H9 (cell line): ENCODE data around the gene HMCES. TPM values are rescaled to one million over a fixed set of nuclear protein-coding genes. Genes with fewer than 3 reads are reported as not detected.

Source experiments
- DNase-seq: peaks from one replicate; pipeline ENCODE4 v3.0.0-alpha.2; 2017
- H2AFZ ChIP-seq: one replicate; pipeline ENCODE4 v1.6.1; 2013; ENCODE audit warnings: mild to moderate bottlenecking, low read length, control low read depth, moderate library complexity
- H2AK5ac ChIP-seq: 2 replicates; pipeline ENCODE4 v1.6.1; 2013; ENCODE audit warnings: low read length, control low read depth, mixed read lengths; ENCODE audit not compliant: insufficient read length
- H2BK120ac ChIP-seq: one replicate; pipeline ENCODE4 v1.6.1; 2013; ENCODE audit warnings: low read depth, mild to moderate bottlenecking, low read length, control low read depth, inconsistent platforms; ENCODE audit not compliant: poor library complexity, severe bottlenecking
- H2BK12ac ChIP-seq: 2 replicates; pipeline ENCODE4 v1.6.1; 2013; ENCODE audit warnings: low read length, control low read depth, mixed read lengths, low read depth; ENCODE audit not compliant: insufficient read length
- H2BK15ac ChIP-seq: 2 replicates; pipeline ENCODE4 v1.6.1; 2013; ENCODE audit warnings: low read depth, low read length, control low read depth
- H2BK20ac ChIP-seq: one replicate; pipeline ENCODE4 v1.6.1; 2013; ENCODE audit warnings: low read depth, mild to moderate bottlenecking, low read length, control low read depth, inconsistent platforms; ENCODE audit not compliant: poor library complexity, severe bottlenecking
- H2BK5ac ChIP-seq: 2 replicates; pipeline ENCODE4 v1.6.1; 2013; ENCODE audit warnings: low read length, control low read depth, mixed read lengths; ENCODE audit not compliant: insufficient read length
- H3K14ac ChIP-seq: 2 replicates; pipeline ENCODE4 v1.6.1; 2013; ENCODE audit warnings: low read length, control low read depth; ENCODE audit not compliant: insufficient read depth
- H3K18ac ChIP-seq: 2 replicates; pipeline ENCODE4 v1.6.1; 2013; ENCODE audit warnings: low read depth, mild to moderate bottlenecking, mixed read lengths, low read length, control low read depth; ENCODE audit not compliant: insufficient read length
- H3K23ac ChIP-seq: 2 replicates; pipeline ENCODE4 v1.6.1; 2013; ENCODE audit warnings: low read length, control low read depth, mixed read lengths, low read depth; ENCODE audit not compliant: insufficient read length
- H3K23me2 ChIP-seq: 2 replicates; pipeline ENCODE4 v1.6.1; 2013; ENCODE audit warnings: low read depth, mild to moderate bottlenecking, mixed read lengths, low read length, control low read depth; ENCODE audit not compliant: insufficient read length, poor library complexity, severe bottlenecking
- H3K27ac ChIP-seq: 2 replicates; pipeline ENCODE4 v1.5.1; 2013; ENCODE audit warnings: low read length, control low read depth, mixed read lengths, low read depth; ENCODE audit not compliant: insufficient read length
- H3K27me3 ChIP-seq: 2 replicates; pipeline ENCODE4 v1.6.1; 2013; ENCODE audit warnings: low read length, control low read depth, inconsistent platforms; ENCODE audit not compliant: insufficient read depth
- H3K4ac ChIP-seq: 2 replicates; pipeline ENCODE4 v1.6.1; 2013; ENCODE audit warnings: low read depth, mild to moderate bottlenecking, control low read depth, inconsistent platforms, low read length, moderate library complexity
- H3K4me1 ChIP-seq: 2 replicates; pipeline ENCODE4 v1.6.1; 2013; ENCODE audit warnings: low read length, control low read depth, inconsistent platforms; ENCODE audit not compliant: insufficient read depth
- H3K4me2 ChIP-seq: 2 replicates; pipeline ENCODE4 v1.6.1; 2013; ENCODE audit warnings: low read length, control low read depth, mixed read lengths; ENCODE audit not compliant: insufficient read length, insufficient read depth
- H3K56ac ChIP-seq: 2 replicates; pipeline ENCODE4 v1.6.1; 2013; ENCODE audit warnings: low read depth, mild to moderate bottlenecking, mixed read lengths, low read length, control low read depth; ENCODE audit not compliant: insufficient read length
- H3K79me1 ChIP-seq: 2 replicates; pipeline ENCODE4 v1.6.1; 2013; ENCODE audit warnings: low read depth, mild to moderate bottlenecking, moderate library complexity, low read length, control low read depth, inconsistent platforms; ENCODE audit not compliant: insufficient read depth, poor library complexity, severe bottlenecking
- H3K79me2 ChIP-seq: 2 replicates; pipeline ENCODE4 v1.6.1; 2013; ENCODE audit warnings: low read length, control low read depth, inconsistent platforms; ENCODE audit not compliant: insufficient read depth
- H3K9ac ChIP-seq: 2 replicates; pipeline ENCODE4 v1.6.1; 2013; ENCODE audit warnings: low read length, control low read depth, mixed read lengths; ENCODE audit not compliant: insufficient read length; ENCODE audit errors: extremely low read depth
- H3K9me3 ChIP-seq: one replicate; pipeline ENCODE4 v1.6.1; 2013; ENCODE audit warnings: low read depth, low read length, inconsistent platforms; ENCODE audit not compliant: control insufficient read depth
- H3T11ph ChIP-seq: one replicate; pipeline ENCODE4 v1.6.1; 2013; ENCODE audit warnings: mild to moderate bottlenecking, low read length, control low read depth, inconsistent platforms
- H4K20me1 ChIP-seq: one replicate; pipeline ENCODE4 v1.6.1; 2013; ENCODE audit not compliant: control insufficient read depth, insufficient read length, insufficient read depth
- H4K5ac ChIP-seq: 2 replicates; pipeline ENCODE4 v1.6.1; 2013; ENCODE audit warnings: low read depth, mild to moderate bottlenecking, mixed read lengths, low read length, control low read depth; ENCODE audit not compliant: insufficient read length
- H4K8ac ChIP-seq: replicated peaks from 2 replicates; pipeline ENCODE4 v1.6.1; 2013; ENCODE audit warnings: low read length, control low read depth, mixed read lengths, low read depth; ENCODE audit not compliant: insufficient read length
- H4K91ac ChIP-seq: 2 replicates; pipeline ENCODE4 v1.6.1; 2013; ENCODE audit warnings: low read depth, mild to moderate bottlenecking, moderate library complexity, mixed read lengths, low read length, control low read depth; ENCODE audit not compliant: insufficient read length
- H3K27ac Mint-ChIP-seq, 3 experiments: 2 replicates in 2 of 3; 3 replicates in 1 of 3; pipeline ENCODE4 v1.8.0; 2020 to 2021; ENCODE audit warnings: mixed read lengths in 3 of 3, mild to moderate bottlenecking in 1 of 3, moderate library complexity in 1 of 3
- H3K27me3 Mint-ChIP-seq: 2 replicates; pipeline ENCODE4 v1.8.0; 2021; ENCODE audit warnings: low read depth, mild to moderate bottlenecking, moderate library complexity, mixed read lengths
- H3K36me3 Mint-ChIP-seq, 3 experiments: 2 replicates in 2 of 3; 3 replicates in 1 of 3; pipeline ENCODE4 v1.8.0; 2020 to 2021; ENCODE audit warnings: low read depth in 3 of 3, mixed read lengths in 3 of 3; ENCODE audit not compliant: insufficient read depth in 1 of 3
- H3K4me1 Mint-ChIP-seq, 2 experiments: 2 replicates each; pipeline ENCODE4 v1.8.0; 2020; ENCODE audit warnings: mixed read lengths in 2 of 2
- H3K4me3 Mint-ChIP-seq, 2 experiments: 2 replicates in 1 of 2; 3 replicates in 1 of 2; pipeline ENCODE4 v1.8.0; 2020 to 2021; ENCODE audit warnings: mild to moderate bottlenecking in 2 of 2, mixed read lengths in 2 of 2, moderate library complexity in 1 of 2
- H3K9me3 Mint-ChIP-seq, 2 experiments: 2 replicates in 1 of 2; 3 replicates in 1 of 2; pipeline ENCODE4 v1.8.0; 2020; ENCODE audit warnings: mild to moderate bottlenecking in 2 of 2, mixed read lengths in 2 of 2, moderate library complexity in 1 of 2
- WGBS: extraction: QIAGEN DNeasy Blood & Tissue Kit; methylation state at CpG from one replicate; pipeline ENCODE4 v1.1.7; 2013; ENCODE audit warnings: missing lambda C conversion rate, low lambda C conversion rate, mixed read lengths; ENCODE audit not compliant: insufficient read length; ENCODE audit errors: extremely low coverage; 5-methylcytosine and 5-hydroxymethylcytosine counted together
- total RNA-seq: library from RNA; stranded (reverse); gene quantifications from 2 replicates; pipeline ENCODE4 v1.2.1, GENCODE V29; 2021
- TF ChIP-seq, protein P1 (sequence below): fragments of 200-600 bp; sonication (generic); conservative IDR thresholded peaks from 3 replicates; pipeline ENCODE4 v1.8.0; 2021; ENCODE audit warnings: antibody characterized with exemption, mild to moderate bottlenecking

HMCES gene
- total RNA-seq, 1 experiment from 2014 or later = 52.4 TPM

- no peak overlapping the region for H2BK5ac ChIP-seq
- no peak overlapping the region for H3K56ac ChIP-seq
- H3K27me3 ChIP-seq = no peaks in the 10 kb centered on the region
- no peak overlapping the region for H2AK5ac ChIP-seq
- H3K79me2 ChIP-seq = no peaks in the 10 kb centered on the region
- no peak for DNase-seq
- no peaks in the 10 kb centered on the region for H3K79me1 ChIP-seq
- H2BK15ac ChIP-seq = no peak overlapping the region
- TF ChIP-seq, protein P1, sequence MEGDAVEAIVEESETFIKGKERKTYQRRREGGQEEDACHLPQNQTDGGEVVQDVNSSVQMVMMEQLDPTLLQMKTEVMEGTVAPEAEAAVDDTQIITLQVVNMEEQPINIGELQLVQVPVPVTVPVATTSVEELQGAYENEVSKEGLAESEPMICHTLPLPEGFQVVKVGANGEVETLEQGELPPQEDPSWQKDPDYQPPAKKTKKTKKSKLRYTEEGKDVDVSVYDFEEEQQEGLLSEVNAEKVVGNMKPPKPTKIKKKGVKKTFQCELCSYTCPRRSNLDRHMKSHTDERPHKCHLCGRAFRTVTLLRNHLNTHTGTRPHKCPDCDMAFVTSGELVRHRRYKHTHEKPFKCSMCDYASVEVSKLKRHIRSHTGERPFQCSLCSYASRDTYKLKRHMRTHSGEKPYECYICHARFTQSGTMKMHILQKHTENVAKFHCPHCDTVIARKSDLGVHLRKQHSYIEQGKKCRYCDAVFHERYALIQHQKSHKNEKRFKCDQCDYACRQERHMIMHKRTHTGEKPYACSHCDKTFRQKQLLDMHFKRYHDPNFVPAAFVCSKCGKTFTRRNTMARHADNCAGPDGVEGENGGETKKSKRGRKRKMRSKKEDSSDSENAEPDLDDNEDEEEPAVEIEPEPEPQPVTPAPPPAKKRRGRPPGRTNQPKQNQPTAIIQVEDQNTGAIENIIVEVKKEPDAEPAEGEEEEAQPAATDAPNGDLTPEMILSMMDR = no peak
- no peak overlapping the region for H3K4ac ChIP-seq
- Mint-ChIP-seq H3K4me3 (no peak overlapping the region), H3K4me1 (no peaks in the 10 kb centered on the region), H3K36me3 (peaks cover 0 to 6% (median 0%) of the 10 kb centered on the region in 3 experiments; a peak in 3 of 7 replicates), H3K9me3 (no peaks in the 10 kb centered on the region), H3K27me3 (no peaks in the 10 kb centered on the region; the same call in 1 of the 2 replicates), H3K27ac (no peak overlapping the region)
- H3K9me3 ChIP-seq = no peaks in the 10 kb centered on the region
- no CpG with 5 or more reads among the region's 3 CpGs for WGBS
- H2AFZ ChIP-seq = no peak overlapping the region
- no peak overlapping the region for H2BK120ac ChIP-seq
- no peak overlapping the region for H3K14ac ChIP-seq
- H3K4me2 ChIP-seq = no peak overlapping the region
- no peak overlapping the region for H3K9ac ChIP-seq
- H3K18ac ChIP-seq = no peak overlapping the region
- no peak overlapping the region for H4K5ac ChIP-seq
- H3K23ac ChIP-seq = no peak overlapping the region
- no peak overlapping the region for H2BK20ac ChIP-seq
- no peak overlapping the region for H2BK12ac ChIP-seq
- H4K20me1 ChIP-seq = no peaks in the 10 kb centered on the region
- no peak overlapping the region for H4K91ac ChIP-seq
- H3K27ac ChIP-seq = no peak overlapping the region
- no peak overlapping the region for H4K8ac ChIP-seq
- no peaks in the 10 kb centered on the region for H3K23me2 ChIP-seq
- no peaks in the 10 kb centered on the region for H3K4me1 ChIP-seq
- H3T11ph ChIP-seq = no peak overlapping the region
These were observed 46.7 kb downstream of the HMCES start for GRCh38 chr3:129325383-129325782.
